GM06990 (cell line): ENCODE data around the gene RNF220.

Source experiments
- DNase-seq: peaks from one replicate; pipeline ENCODE4 v3.0.0-alpha.2; 2011; ENCODE audit not compliant: insufficient read length; ENCODE audit errors: extremely low read depth
- H3K27me3 ChIP-seq: replicated peaks from 2 replicates; pipeline ENCODE4 v1.6.0; 2011; ENCODE audit warnings: low read length; ENCODE audit not compliant: control insufficient read depth, insufficient read depth
- H3K36me3 ChIP-seq: 2 replicates; pipeline ENCODE4 v1.5.1; 2011; ENCODE audit warnings: low read length; ENCODE audit not compliant: control insufficient read depth, insufficient read depth
- H3K4me3 ChIP-seq: replicated peaks from 2 replicates; pipeline ENCODE4 v1.5.1; 2011; ENCODE audit warnings: low read depth, mild to moderate bottlenecking, control low read depth, low read length
- TF ChIP-seq, protein P1 (sequence below): IDR thresholded peaks from 2 replicates; pipeline ENCODE4 v1.5.1; 2011; ENCODE audit warnings: low read length, control low read depth, mild to moderate bottlenecking, inconsistent platforms; ENCODE audit not compliant: insufficient read depth, poor library complexity, severe bottlenecking

Gene RNF220

DNA sequence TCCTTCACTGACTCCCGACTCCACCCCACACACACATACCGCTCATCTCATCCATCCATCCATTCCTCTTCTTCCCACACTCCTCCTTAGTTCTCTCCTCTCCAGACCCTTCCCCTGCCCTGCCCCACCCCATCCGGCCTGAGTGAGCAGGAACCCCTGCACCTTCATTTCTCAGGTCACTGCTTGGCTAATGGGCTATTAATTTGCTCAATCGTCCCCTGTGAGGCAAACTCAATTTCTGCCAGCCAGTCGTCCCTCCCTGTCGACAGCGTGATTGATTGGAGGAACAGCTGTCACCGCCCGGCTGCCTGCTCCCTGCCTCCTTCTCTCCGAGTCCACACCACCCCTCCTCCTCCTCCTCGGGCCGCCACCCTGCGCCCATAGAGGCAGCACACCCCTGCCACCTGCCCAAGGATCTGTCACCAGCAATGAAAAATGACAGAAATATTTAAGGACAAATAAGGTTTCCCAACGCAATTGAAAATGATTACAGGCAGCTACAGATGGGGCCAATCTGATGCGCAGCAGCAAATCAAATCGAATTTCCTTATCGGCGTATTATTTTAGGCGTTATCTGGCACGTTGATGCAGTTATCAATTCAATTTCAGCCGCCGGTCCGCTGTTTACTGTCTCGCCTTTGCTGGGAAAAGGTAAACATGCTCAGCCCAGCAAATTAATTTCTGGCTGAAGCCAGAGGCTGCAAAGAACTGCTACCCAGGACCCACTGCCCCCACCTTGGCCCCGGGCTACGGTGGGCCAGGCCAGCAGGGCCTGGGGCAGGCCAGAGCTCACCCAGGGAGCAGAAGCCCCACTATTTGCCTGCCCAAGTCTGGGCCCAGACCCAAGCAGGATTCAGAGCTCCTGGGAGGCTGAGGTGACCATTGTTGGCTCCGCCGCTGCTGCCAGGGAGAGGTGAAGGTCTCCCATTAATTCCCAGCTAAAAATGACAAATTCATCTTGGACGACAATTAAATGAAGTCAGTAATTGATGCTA lies 197.9 kb downstream of the RNF220 start:
- Histone ChIP-seq H3K27me3 (peaks cover 2% of the 10 kb centered on the region), H3K4me3 (no peak overlapping the region), H3K36me3 (no peaks in the 10 kb centered on the region)
- DNase-seq = no peak
- TF ChIP-seq, protein P1, sequence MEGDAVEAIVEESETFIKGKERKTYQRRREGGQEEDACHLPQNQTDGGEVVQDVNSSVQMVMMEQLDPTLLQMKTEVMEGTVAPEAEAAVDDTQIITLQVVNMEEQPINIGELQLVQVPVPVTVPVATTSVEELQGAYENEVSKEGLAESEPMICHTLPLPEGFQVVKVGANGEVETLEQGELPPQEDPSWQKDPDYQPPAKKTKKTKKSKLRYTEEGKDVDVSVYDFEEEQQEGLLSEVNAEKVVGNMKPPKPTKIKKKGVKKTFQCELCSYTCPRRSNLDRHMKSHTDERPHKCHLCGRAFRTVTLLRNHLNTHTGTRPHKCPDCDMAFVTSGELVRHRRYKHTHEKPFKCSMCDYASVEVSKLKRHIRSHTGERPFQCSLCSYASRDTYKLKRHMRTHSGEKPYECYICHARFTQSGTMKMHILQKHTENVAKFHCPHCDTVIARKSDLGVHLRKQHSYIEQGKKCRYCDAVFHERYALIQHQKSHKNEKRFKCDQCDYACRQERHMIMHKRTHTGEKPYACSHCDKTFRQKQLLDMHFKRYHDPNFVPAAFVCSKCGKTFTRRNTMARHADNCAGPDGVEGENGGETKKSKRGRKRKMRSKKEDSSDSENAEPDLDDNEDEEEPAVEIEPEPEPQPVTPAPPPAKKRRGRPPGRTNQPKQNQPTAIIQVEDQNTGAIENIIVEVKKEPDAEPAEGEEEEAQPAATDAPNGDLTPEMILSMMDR = no peak

DNA sequence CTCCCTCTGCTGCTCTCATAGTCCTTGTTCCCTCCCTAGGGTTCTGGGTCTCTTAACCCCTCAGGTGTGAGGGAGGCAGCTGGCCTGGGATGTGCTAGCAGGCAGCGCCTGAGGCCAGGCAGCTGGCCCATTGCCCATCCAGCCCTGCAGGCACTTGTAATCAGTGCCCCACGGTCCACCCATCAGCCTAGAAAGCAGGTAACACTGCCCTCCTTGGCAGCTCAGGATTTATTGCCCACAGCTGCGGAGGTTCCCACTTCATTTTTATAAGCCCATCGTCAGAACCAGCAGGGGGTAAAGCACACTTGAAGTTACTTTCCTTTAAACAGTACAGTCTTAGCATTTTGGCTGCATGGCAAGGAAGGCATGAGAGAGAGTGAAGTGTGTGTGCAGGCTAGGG lies 198.7 kb downstream of the RNF220 start:
- TF ChIP-seq, protein P1 = no peak
- no peak for DNase-seq
- H3K36me3 ChIP-seq = no peaks in the 10 kb centered on the region
- no peak overlapping the region for H3K4me3 ChIP-seq
- H3K27me3 ChIP-seq = peaks cover 2% of the 10 kb centered on the region

DNA sequence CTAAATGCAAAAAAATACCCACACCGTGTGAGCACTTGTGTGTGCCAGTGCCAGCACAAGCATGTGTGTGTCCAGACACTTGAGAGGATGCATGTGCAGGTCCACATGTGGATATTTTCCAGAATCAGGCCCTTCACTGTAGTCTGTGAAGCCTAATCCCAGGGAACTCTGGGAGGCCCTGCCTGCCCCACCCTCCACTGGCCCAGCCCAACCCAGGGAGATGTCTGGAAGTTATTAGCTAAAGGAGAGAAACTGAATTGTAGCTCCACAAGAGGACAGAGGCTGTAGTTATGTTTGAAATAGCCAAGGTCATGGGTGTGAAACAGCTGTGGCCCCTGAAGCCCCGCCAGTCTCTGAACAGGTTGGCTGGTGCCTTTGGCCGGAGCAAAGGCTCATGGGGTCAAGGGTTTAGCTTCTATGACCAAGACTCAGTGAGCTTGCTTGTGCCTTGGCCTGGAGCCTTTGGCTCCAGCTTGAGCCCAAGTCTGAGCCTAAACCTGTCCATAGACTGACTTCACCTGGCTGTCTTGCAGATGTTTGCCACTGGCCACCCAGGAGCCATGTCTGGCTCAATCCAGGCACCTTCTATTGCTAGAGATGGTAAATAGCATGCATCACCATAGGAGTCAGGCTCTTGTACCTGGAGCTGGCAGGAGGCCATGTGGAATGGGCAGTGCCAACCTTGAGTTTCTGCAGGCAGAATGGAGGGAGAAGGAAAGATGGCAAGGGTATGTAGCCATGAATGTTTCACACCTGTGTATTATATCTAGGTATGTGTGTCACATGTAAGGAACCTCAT lies 199.3 kb downstream of the RNF220 start:
- H3K27me3 ChIP-seq = peaks cover 2% of the 10 kb centered on the region
- no peak for DNase-seq
- no peaks in the 10 kb centered on the region for H3K36me3 ChIP-seq
- no peak overlapping the region for H3K4me3 ChIP-seq
- TF ChIP-seq, protein P1 = no peak

DNA sequence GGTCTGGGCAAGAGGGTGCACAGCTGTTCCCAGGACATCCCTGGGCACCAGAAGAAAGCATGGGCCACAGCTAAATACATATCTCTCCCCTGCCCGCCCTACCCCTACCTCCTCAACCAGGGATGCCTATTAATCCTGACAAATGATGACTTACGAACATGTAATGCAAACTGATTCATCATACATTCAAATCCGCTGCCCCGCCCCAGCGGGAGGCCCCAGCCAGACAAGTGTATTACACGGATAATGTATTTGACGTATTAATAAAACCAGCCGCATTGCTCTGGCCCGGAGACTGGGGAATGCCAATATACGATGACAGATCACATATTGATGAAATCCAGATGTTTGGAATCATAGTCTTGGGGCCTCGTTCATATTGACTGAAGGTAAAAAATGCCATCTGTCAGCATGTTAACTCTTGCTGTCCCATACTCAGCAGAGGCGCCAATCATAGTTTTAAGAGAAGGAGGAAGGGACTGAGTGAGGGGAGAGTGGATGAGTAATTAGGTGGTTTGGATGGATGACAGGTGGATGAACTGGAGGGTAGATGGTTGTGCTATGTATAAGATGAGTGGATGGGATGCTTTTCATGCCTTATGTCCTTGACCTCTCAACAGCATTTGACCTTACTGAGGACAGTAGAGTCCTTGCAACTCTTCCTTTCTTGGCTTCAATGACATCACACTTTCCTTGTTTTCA lies 201.0 kb downstream of the RNF220 start:
- DNase-seq = no peak
- no peaks in the 10 kb centered on the region for H3K36me3 ChIP-seq
- H3K4me3 ChIP-seq = no peak overlapping the region
- TF ChIP-seq, protein P1 = no peak
- peaks cover 2% of the 10 kb centered on the region for H3K27me3 ChIP-seq

DNA sequence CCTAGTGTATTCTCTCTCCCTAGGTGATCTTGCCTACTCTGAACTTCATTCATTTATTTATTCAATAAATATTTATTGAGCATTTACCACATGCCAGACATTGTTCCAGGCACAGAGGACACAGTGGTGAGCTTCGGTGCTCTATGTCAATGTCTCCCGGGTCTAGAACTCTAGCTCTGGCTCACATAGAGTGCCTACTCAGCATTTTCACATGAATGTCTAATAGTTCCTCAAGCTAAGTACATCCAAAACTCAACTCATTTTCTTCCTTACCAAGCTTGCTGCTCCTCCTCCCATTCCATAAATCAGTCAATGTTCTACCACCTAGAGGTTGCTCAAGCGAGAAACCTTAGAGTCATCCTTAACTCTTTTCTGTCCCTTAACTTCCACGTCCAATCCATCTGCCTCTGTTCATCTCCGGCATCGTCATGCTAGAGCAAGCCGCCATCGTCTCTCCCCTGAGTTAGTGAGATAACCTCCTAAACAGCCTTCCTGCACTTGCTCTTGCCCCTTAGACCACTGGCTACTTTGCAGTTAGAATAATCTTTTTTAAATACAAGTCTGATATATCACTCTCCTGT lies 201.7 kb downstream of the RNF220 start:
- DNase-seq = no peak
- TF ChIP-seq, protein P1 = no peak
- Histone ChIP-seq H3K27me3 (peaks cover 2% of the 10 kb centered on the region), H3K4me3 (no peak overlapping the region), H3K36me3 (no peaks in the 10 kb centered on the region)
